Measurements from ENCODE around the gene FBXL19.

FBXL19 gene

GRCh38 chr16:30903596-30903995 lies 19.8 kb upstream of the FBXL19 start:
- TF ChIP-seq, protein P1, sequence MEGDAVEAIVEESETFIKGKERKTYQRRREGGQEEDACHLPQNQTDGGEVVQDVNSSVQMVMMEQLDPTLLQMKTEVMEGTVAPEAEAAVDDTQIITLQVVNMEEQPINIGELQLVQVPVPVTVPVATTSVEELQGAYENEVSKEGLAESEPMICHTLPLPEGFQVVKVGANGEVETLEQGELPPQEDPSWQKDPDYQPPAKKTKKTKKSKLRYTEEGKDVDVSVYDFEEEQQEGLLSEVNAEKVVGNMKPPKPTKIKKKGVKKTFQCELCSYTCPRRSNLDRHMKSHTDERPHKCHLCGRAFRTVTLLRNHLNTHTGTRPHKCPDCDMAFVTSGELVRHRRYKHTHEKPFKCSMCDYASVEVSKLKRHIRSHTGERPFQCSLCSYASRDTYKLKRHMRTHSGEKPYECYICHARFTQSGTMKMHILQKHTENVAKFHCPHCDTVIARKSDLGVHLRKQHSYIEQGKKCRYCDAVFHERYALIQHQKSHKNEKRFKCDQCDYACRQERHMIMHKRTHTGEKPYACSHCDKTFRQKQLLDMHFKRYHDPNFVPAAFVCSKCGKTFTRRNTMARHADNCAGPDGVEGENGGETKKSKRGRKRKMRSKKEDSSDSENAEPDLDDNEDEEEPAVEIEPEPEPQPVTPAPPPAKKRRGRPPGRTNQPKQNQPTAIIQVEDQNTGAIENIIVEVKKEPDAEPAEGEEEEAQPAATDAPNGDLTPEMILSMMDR (IDR thresholded peaks at IDR 0.05; ENCODE audit: insufficient read depth, missing control alignments): no peak
- DNase-seq (ENCODE audit: insufficient read length, low spot score): no peak
- FAIRE-seq: no peak

DNA sequence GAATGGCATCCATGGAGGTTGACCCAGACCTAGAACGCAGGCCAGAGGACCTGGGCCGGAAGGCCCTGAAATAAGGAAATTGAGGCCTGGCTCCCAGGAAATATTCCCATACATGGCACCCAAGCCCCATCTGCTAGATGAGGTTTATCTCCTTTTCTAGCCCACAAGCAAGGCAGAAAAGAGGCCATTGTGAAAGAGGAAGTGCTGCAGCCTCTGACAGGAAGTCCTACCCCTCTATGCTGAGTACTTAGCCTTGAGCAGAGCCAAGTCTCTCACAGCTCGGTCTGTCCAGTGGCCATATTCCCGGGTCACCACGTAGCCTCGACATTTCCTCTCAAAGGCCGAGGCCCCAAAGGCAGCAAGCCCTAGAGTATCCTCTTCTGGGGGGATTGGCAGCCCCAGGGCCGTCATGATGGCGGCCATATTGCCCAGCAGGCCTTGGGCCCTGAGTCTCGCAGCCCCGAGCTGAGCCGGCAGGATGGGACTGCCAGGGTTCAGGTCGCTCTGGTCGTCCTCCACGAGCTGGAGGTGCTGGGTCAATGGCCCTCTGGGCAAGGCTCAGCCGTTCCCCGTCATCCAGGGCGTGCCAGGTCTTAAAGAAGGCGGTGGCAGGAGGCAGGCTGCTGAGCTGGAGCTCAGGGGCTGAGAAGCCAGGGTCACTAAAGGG lies 19.1 kb upstream of the FBXL19 start:
- TF ChIP-seq, protein P1 (IDR thresholded peaks at IDR 0.05; ENCODE audit: insufficient read depth, missing control alignments): no peak
- no peak for FAIRE-seq
- DNase-seq (ENCODE audit: insufficient read length, low spot score): no peak

- FAIRE-seq (no peak), DNase-seq (ENCODE audit: insufficient read length, low spot score) (no peak)
- TF ChIP-seq, protein P1 (IDR thresholded peaks at IDR 0.05; ENCODE audit: insufficient read depth, missing control alignments): no peak
Measured at GRCh38 chr16:30907064-30907463, 16.3 kb upstream of the FBXL19 start.

- DNase-seq (ENCODE audit: insufficient read length, low spot score) (no peak), FAIRE-seq (no peak)
- TF ChIP-seq, protein P1 (IDR thresholded peaks at IDR 0.05; ENCODE audit: insufficient read depth, missing control alignments): no peak
Measured at GRCh38 chr16:30910427-30911029, 12.8 kb upstream of the FBXL19 start.

DNA sequence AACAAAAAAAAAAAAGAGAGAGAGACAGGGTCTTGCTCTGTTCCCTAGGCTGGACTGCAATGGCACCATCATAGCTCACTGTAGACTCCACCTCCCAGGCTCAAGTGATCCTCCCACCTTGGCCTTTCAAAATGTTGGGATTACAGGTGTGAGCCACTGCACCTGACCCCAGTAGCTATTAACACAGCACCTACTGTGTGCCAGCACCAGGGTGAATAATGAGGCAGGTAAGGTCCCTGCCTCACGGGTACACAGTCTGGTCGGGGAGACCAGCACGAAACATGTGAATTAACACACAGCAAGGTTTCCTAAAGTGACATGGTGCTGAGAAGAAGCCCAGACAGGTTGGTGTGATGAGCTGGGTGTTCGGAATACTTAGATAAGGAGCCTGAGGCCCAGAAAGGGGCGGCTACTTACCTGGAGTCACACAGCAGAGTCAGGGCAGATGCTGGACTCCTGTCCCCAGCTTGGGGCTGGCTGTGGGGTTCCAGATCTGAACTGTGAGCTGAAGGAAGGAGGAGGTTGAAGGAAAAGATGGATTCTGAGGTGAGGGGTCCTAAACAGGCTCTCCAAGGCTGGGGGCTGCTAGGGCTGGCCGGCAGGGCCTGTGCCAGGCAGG lies 10.5 kb upstream of the FBXL19 start:
- FAIRE-seq (no peak), DNase-seq (ENCODE audit: insufficient read length, low spot score) (no peak)
- TF ChIP-seq, protein P1 (IDR thresholded peaks at IDR 0.05; ENCODE audit: insufficient read depth, missing control alignments): no peak

GRCh38 chr16:30914830-30915229 lies 8.5 kb upstream of the FBXL19 start:
- TF ChIP-seq, protein P1 (IDR thresholded peaks at IDR 0.05; ENCODE audit: insufficient read depth, missing control alignments): no peak
- DNase-seq (ENCODE audit: insufficient read length, low spot score) (no peak), FAIRE-seq (no peak)

- TF ChIP-seq, protein P1 (IDR thresholded peaks at IDR 0.05; ENCODE audit: insufficient read depth, missing control alignments): no peak
- FAIRE-seq (no peak), DNase-seq (ENCODE audit: insufficient read length, low spot score) (no peak)
Measured at GRCh38 chr16:30918614-30919013, 4.8 kb upstream of the FBXL19 start.
